WTC11 (cell line): ENCODE measurements around the gene ZNF496.
"Not testable (repeated sequence)": the region's sequence is repeated elsewhere in the genome, so short reads cannot be mapped to it uniquely, and the experiment has no call there.

ENCODE experiments used
- ATF3 ChIP-seq: sonication (generic); formaldehyde crosslinking; conservative IDR thresholded peaks from 2 replicates; pipeline ENCODE4 v1.8.1; 2022; ENCODE audit warnings: mild to moderate bottlenecking, missing genetic modification reagents
- CTCF ChIP-seq: fragments of 200-600 bp; IDR thresholded peaks from 2 replicates; pipeline ENCODE4 v1.8.0; 2022; ENCODE audit warnings: antibody characterized with exemption
- RORB ChIP-seq: fragments of 250-450 bp; sonication (Bioruptor Pico); IDR thresholded peaks from 2 replicates; pipeline ENCODE4 v1.9.0; 2021; ENCODE audit warnings: mild to moderate bottlenecking
- SMAD3 ChIP-seq: sonication (generic); formaldehyde crosslinking; IDR thresholded peaks from 2 replicates; pipeline ENCODE4 v1.8.0; 2022; ENCODE audit warnings: missing genetic modification reagents, mild to moderate bottlenecking, borderline replicate concordance
- SP1 ChIP-seq: sonication (generic); formaldehyde crosslinking; conservative IDR thresholded peaks from 2 replicates; pipeline ENCODE4 v1.8.1; 2022; ENCODE audit warnings: missing genetic modification reagents
- TP53 ChIP-seq: sonication (generic); formaldehyde crosslinking; IDR thresholded peaks from 2 replicates; pipeline ENCODE4 v1.8.1; 2023; ENCODE audit warnings: mild to moderate bottlenecking, missing genetic modification reagents
- TF ChIP-seq, protein P1 (sequence below): sonication (generic); formaldehyde crosslinking; IDR thresholded peaks from 2 replicates; pipeline ENCODE4 v1.8.0; 2022; ENCODE audit warnings: mild to moderate bottlenecking, missing genetic modification reagents
- TF ChIP-seq, protein P2 (sequence below): sonication (generic); formaldehyde crosslinking; IDR thresholded peaks from 2 replicates; pipeline ENCODE4 v1.8.1; 2023; ENCODE audit warnings: mild to moderate bottlenecking, missing genetic modification reagents
- TF ChIP-seq, protein P3 (sequence below): sonication (generic); formaldehyde crosslinking; IDR thresholded peaks from 2 replicates; pipeline ENCODE4 v1.8.1; 2023; ENCODE audit warnings: mild to moderate bottlenecking, missing genetic modification reagents, moderate library complexity

DNA sequence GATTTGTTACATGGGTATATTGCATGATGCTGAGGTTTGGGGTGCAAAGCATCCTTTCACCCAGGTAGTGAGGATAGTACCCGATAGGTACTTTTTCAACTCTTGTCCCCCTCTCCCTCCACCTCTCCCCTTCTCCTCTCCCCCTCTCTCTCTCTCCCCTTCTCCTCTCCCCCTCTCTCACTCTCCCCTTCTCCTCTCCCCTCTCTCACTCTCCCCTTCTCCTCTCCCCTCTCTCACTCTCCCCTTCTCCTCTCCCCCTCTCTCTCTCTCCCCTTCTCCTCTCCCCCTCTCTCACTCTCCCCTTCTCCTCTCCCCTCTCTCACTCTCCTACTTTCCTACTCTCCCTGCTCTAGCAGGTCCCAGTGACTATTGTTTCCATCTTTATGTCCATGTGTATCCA is 31.3 kb upstream of the ZNF496 start:
- TF ChIP-seq CTCF; SP1 (CRISPR knock-in tag); SMAD3 (CRISPR knock-in tag); ATF3 (CRISPR knock-in tag); RORB (CRISPR knock-in tag); TP53 (CRISPR knock-in tag): not testable (repeated sequence)
- TF ChIP-seq, protein P1, sequence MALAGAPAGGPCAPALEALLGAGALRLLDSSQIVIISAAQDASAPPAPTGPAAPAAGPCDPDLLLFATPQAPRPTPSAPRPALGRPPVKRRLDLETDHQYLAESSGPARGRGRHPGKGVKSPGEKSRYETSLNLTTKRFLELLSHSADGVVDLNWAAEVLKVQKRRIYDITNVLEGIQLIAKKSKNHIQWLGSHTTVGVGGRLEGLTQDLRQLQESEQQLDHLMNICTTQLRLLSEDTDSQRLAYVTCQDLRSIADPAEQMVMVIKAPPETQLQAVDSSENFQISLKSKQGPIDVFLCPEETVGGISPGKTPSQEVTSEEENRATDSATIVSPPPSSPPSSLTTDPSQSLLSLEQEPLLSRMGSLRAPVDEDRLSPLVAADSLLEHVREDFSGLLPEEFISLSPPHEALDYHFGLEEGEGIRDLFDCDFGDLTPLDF (CRISPR knock-in tag), result not testable (repeated sequence)
- TF ChIP-seq, protein P2, sequence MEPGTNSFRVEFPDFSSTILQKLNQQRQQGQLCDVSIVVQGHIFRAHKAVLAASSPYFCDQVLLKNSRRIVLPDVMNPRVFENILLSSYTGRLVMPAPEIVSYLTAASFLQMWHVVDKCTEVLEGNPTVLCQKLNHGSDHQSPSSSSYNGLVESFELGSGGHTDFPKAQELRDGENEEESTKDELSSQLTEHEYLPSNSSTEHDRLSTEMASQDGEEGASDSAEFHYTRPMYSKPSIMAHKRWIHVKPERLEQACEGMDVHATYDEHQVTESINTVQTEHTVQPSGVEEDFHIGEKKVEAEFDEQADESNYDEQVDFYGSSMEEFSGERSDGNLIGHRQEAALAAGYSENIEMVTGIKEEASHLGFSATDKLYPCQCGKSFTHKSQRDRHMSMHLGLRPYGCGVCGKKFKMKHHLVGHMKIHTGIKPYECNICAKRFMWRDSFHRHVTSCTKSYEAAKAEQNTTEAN, result not testable (repeated sequence)
- TF ChIP-seq, protein P3, sequence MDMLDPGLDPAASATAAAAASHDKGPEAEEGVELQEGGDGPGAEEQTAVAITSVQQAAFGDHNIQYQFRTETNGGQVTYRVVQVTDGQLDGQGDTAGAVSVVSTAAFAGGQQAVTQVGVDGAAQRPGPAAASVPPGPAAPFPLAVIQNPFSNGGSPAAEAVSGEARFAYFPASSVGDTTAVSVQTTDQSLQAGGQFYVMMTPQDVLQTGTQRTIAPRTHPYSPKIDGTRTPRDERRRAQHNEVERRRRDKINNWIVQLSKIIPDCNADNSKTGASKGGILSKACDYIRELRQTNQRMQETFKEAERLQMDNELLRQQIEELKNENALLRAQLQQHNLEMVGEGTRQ (CRISPR knock-in tag), result not testable (repeated sequence)
